NK-92 (cell line): ENCODE data around the gene THAP5.

Source experiments
- DNase-seq: peaks from one replicate; lab custom pipeline; 2025; ENCODE audit not compliant: unreplicated experiment; lab: John Stamatoyannopoulos, UW

The THAP5 gene

GRCh38 chr7:108569381-108570145, at the start of gene THAP5, which contains the start of gene DNAJB9:
THAP5 (minus strand) TSS chr7:108569706; CDS start chr7:108569569, 137 bp downstream.
DNAJB9 (plus strand) TSS chr7:108569874; CDS start chr7:108571727, 1,853 bp downstream.
- DNase-seq = peak; percentile 99

- no peak for DNase-seq
Observed at GRCh38 chr7:108618056-108618455, 48.5 kb upstream of the THAP5 start.

- DNase-seq = no peak
Observed at GRCh38 chr7:108614896-108615295, 45.4 kb upstream of the THAP5 start.

GRCh38 chr7:108613949-108614381, 44.5 kb upstream of the THAP5 start:
- no peak for DNase-seq

- no peak for DNase-seq
Observed at GRCh38 chr7:108613147-108613948, 43.8 kb upstream of the THAP5 start.

- no peak for DNase-seq
Observed at GRCh38 chr7:108611268-108611667, 41.8 kb upstream of the THAP5 start.

- DNase-seq = no peak
Observed at GRCh38 chr7:108609643-108610042, 40.1 kb upstream of the THAP5 start.

- no peak for DNase-seq
Observed at GRCh38 chr7:108605559-108606201, 36.2 kb upstream of the THAP5 start.

- no peak for DNase-seq
Observed at GRCh38 chr7:108604307-108605077, 35.0 kb upstream of the THAP5 start.

GRCh38 chr7:108603656-108604306, 34.3 kb upstream of the THAP5 start:
- DNase-seq = no peak

GRCh38 chr7:108600399-108600798, 30.9 kb upstream of the THAP5 start:
- no peak for DNase-seq

- DNase-seq = no peak
Observed at GRCh38 chr7:108598914-108599580, 29.5 kb upstream of the THAP5 start.

GRCh38 chr7:108598153-108598552, 28.6 kb upstream of the THAP5 start:
- no peak for DNase-seq

- no peak for DNase-seq
Observed at GRCh38 chr7:108596560-108596959, 27.1 kb upstream of the THAP5 start.

GRCh38 chr7:108592646-108593201, 23.2 kb upstream of the THAP5 start:
- DNase-seq = no peak

- DNase-seq = no peak
Observed at GRCh38 chr7:108590606-108591005, 21.1 kb upstream of the THAP5 start.

- no peak for DNase-seq
Observed at GRCh38 chr7:108589874-108590273, 20.4 kb upstream of the THAP5 start.

- DNase-seq = no peak
Observed at GRCh38 chr7:108589199-108589598, 19.7 kb upstream of the THAP5 start.

- no peak for DNase-seq
Observed at GRCh38 chr7:108586274-108586710, 16.8 kb upstream of the THAP5 start.
